GM12864 (cell line): ENCODE data around the gene MDH1B.

Experiments
- DNase-seq: peaks from one replicate; pipeline ENCODE4 v3.0.0-alpha.2; 2011; ENCODE audit warnings: low read depth
- H3K4me3 ChIP-seq: 2 replicates; pipeline ENCODE4 v1.5.1; 2011; ENCODE audit warnings: mild to moderate bottlenecking, low read depth, low read length, control low read depth
- TF ChIP-seq, protein P1 (sequence below): IDR thresholded peaks from 2 replicates; pipeline ENCODE4 v1.5.1; 2011; ENCODE audit warnings: low read depth, mild to moderate bottlenecking, moderate library complexity, low read length, control low read depth, inconsistent platforms; ENCODE audit errors: missing control alignments

Gene MDH1B

DNA sequence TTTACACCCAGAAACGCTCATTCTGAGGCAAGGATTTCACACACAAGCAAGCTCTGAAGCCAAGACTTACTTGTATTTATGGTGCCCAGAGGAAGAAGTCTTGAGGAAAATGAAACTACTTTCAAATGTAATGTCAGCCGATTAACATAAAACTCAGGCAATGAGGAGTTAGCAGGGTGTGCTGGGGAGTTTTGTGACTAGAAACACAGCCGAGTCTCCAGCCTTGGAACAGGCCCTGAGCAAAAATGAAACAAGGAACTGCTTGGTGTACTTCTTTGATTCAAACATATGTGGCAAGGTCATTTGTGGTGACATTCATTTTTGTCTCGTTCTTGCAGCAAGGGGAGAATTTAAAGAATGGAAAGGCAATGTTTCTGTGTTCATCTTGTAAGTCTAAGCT lies 51.4 kb downstream of the MDH1B start:
- H3K4me3 ChIP-seq, result 0 out of 2 replicates have a peak overlapping the region, but pooled peaks have one; percentile 7
- DNase-seq, result peak; percentile 51
- TF ChIP-seq, protein P1, sequence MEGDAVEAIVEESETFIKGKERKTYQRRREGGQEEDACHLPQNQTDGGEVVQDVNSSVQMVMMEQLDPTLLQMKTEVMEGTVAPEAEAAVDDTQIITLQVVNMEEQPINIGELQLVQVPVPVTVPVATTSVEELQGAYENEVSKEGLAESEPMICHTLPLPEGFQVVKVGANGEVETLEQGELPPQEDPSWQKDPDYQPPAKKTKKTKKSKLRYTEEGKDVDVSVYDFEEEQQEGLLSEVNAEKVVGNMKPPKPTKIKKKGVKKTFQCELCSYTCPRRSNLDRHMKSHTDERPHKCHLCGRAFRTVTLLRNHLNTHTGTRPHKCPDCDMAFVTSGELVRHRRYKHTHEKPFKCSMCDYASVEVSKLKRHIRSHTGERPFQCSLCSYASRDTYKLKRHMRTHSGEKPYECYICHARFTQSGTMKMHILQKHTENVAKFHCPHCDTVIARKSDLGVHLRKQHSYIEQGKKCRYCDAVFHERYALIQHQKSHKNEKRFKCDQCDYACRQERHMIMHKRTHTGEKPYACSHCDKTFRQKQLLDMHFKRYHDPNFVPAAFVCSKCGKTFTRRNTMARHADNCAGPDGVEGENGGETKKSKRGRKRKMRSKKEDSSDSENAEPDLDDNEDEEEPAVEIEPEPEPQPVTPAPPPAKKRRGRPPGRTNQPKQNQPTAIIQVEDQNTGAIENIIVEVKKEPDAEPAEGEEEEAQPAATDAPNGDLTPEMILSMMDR, result no peak

DNA sequence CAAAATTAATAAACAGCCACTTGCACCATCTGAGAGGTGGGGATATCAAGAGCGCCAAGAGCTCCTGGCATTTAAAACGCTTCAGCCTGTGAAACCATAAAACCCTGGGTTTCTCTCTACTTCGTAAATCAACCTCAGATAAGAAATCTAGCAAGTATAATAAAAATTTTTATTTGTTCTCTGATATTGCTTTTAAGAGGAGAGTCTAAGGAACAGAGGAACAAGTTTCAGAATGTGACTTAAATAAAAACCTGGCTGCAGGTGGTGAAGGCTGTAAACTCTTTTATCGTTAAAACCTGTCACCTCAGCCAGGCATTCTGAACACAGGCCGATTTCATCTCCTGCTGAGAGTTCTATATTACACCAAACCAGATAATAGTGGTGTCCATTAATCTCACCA lies 56.8 kb downstream of the MDH1B start:
- no peak for DNase-seq
- TF ChIP-seq, protein P1, result no peak
- no peak overlapping the region for H3K4me3 ChIP-seq

DNA sequence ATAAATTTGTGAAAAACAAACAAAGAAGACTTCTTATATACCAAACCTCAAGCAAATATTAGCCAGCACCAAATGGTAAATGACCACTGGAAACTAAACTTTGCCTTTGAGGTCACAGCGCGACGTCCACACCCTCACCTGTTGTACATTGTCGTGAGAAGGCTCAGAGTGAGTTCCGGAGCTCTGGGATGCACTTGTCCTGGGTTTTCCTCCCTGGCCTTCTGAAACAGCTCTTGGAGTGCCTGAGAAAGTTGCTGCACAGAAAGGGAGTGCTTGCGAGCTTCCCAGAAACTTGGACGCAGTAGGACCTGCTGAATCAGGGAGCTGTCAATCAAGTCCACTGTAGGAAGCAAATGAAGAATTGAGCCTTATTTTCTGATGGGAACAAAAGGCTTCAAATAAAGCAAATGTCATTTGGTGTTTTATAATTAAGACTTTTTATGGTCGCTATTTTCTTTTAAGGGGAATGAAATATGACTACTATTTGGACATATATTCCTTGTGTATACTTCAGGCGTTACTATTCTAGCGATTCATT lies 57.9 kb downstream of the MDH1B start:
- H3K4me3 ChIP-seq, result no peak overlapping the region
- TF ChIP-seq, protein P1, result no peak
- no peak for DNase-seq

DNA sequence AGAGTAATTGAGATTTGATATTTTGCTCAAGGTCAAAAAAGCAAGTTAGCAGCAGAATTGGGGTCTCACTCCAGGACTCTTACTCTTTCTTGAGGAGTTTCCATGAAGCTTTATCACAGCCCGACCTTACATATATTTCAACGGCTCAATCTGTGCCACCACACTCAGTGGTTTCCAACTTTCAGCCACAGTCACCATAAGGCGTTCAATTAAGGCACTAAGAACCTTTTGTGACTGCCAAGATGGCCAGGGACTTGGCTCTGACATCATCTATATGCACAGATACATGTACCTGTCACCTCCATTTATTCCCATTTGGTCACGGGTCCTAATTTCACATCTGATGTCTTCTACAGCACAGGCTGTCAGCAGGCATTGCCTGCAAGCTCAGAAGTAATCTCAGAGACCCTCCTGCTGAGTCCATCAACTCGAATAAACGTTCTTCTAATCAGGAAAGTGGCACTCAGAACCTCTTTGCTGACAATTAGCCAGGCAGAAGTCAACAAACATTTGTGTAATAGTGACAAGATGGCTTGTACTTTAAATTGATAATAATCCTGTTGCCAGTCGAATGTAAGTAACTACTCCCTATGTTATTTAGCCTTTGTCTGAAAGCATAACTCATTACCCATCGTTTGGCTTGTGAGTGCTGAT lies 63.0 kb downstream of the MDH1B start:
- no peak for DNase-seq
- no peak overlapping the region for H3K4me3 ChIP-seq
- TF ChIP-seq, protein P1, result no peak

DNA sequence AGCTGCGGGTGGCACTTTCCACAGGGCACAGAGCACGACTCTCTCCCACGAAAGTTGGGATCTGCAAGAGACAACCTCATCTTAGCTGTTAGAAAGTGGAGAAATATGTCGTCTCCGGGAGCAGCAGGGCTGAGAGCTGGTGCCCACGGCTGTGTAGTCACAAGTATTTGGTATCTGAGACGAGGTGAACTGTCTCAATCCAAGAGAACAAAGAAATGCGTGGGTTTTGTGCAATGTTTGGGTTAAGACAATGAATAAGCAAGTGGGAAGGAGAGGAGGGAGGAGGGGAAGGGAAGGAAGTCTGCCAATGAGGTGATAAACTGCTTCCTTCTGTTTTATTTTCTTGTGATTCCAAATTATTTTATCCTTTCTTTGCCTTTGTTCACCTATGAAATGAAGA lies 65.0 kb downstream of the MDH1B start:
- no peak overlapping the region for H3K4me3 ChIP-seq
- TF ChIP-seq, protein P1, result no peak
- DNase-seq, result no peak

DNA sequence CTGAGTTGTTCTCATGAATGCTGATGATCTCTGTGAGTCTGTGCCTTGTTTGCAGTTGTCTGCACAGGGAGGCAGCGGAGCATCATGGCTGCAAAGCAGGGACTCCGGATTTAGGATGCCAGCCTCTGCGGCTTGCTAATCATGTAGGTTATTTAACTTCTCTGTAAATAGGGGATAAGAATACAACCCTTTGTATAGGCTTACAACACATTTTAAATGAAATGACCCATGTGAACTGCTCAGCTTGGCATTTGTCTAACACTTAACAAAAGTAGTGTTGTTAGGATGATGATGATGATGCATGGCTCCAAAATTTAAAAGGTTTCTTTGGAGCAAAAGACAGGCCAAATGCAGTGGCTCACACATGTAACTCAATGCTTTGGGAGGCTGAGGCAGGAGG lies 66.3 kb downstream of the MDH1B start:
- H3K4me3 ChIP-seq, result no peak overlapping the region
- no peak for DNase-seq

More for the DNA sequence above, 66.3 kb downstream of the MDH1B start:
- TF ChIP-seq, protein P1, result no peak
